HepG2 (cell line): ENCODE results near the gene DLEC1. TPM values are rescaled to one million over a fixed set of nuclear protein-coding genes. Genes with fewer than 3 reads are reported as not detected.

ENCODE experiments used
- AHR ChIP-seq: IDR thresholded peaks from 2 replicates; pipeline ENCODE4 v1.6.1; 2018; ENCODE audit warnings: missing genetic modification reagents, missing compliant biosample characterization
- AKNA ChIP-seq: sonication (generic); formaldehyde crosslinking; IDR thresholded peaks from 2 replicates; pipeline ENCODE4 v1.4.0; 2020; ENCODE audit warnings: missing genetic modification reagents, borderline replicate concordance
- FOXO1 ChIP-seq: sonication (generic); formaldehyde crosslinking; IDR thresholded peaks from 2 replicates; pipeline ENCODE4 v1.4.0; 2020; ENCODE audit warnings: missing genetic modification reagents
- HDAC2 ChIP-seq: sonication (generic); formaldehyde crosslinking; IDR thresholded peaks from 2 replicates; pipeline ENCODE4 v1.4.0; 2020; ENCODE audit warnings: missing genetic modification reagents
- HINFP ChIP-seq: sonication (generic); formaldehyde crosslinking; IDR thresholded peaks from 2 replicates; pipeline ENCODE4 v1.4.0; 2020; ENCODE audit warnings: low read depth, mild to moderate bottlenecking, missing genetic modification reagents
- IRF1 ChIP-seq: sonication (generic); formaldehyde crosslinking; IDR thresholded peaks from 2 replicates; pipeline ENCODE4 v1.4.0; 2020; ENCODE audit warnings: low read depth, mild to moderate bottlenecking, missing genetic modification reagents
- MAF1 ChIP-seq: sonication (generic); formaldehyde crosslinking; IDR thresholded peaks from 2 replicates; pipeline ENCODE4 v1.5.0; 2020; ENCODE audit warnings: missing genetic modification reagents, borderline replicate concordance
- PAX8 ChIP-seq: sonication (generic); formaldehyde crosslinking; IDR thresholded peaks from 2 replicates; pipeline ENCODE4 v1.8.0; 2022; ENCODE audit warnings: mild to moderate bottlenecking, missing genetic modification reagents, borderline replicate concordance
- SRY ChIP-seq: sonication (generic); formaldehyde crosslinking; IDR thresholded peaks from 2 replicates; pipeline ENCODE4 v1.8.0; 2022; ENCODE audit warnings: mild to moderate bottlenecking, missing genetic modification reagents
- ZKSCAN5 ChIP-seq: sonication (generic); formaldehyde crosslinking; IDR thresholded peaks from 2 replicates; pipeline ENCODE4 v1.5.1; 2020; ENCODE audit warnings: mild to moderate bottlenecking, missing genetic modification reagents
- ZNF160 ChIP-seq: sonication (generic); formaldehyde crosslinking; IDR thresholded peaks from 2 replicates; pipeline ENCODE4 v1.8.0; 2022; ENCODE audit warnings: mild to moderate bottlenecking, inconsistent platforms, missing genetic modification reagents
- ZNF275 ChIP-seq: sonication (generic); formaldehyde crosslinking; IDR thresholded peaks from 2 replicates; pipeline ENCODE4 v1.8.0; 2022; ENCODE audit warnings: missing genetic modification reagents, mild to moderate bottlenecking, inconsistent platforms, borderline replicate concordance
- ZNF30 ChIP-seq: sonication (generic); formaldehyde crosslinking; IDR thresholded peaks from 2 replicates; pipeline ENCODE4 v1.5.0; 2020; ENCODE audit warnings: mild to moderate bottlenecking, missing genetic modification reagents
- ZNF362 ChIP-seq: sonication (generic); formaldehyde crosslinking; IDR thresholded peaks from 2 replicates; pipeline ENCODE4 v1.4.0; 2020; ENCODE audit warnings: missing genetic modification reagents, mild to moderate bottlenecking, borderline replicate concordance
- ZNF589 ChIP-seq: sonication (generic); formaldehyde crosslinking; conservative IDR thresholded peaks from 2 replicates; pipeline ENCODE4 v1.8.0; 2022; ENCODE audit warnings: mild to moderate bottlenecking, moderate library complexity, missing genetic modification reagents
- ZNF605 ChIP-seq: sonication (generic); formaldehyde crosslinking; IDR thresholded peaks from 2 replicates; pipeline ENCODE4 v1.8.0; 2022; ENCODE audit warnings: mild to moderate bottlenecking, missing genetic modification reagents
- ZNF660 ChIP-seq: sonication (generic); formaldehyde crosslinking; IDR thresholded peaks from 2 replicates; pipeline ENCODE4 v1.5.1; 2020; ENCODE audit warnings: mild to moderate bottlenecking, low read depth, missing genetic modification reagents, borderline replicate concordance
- ZSCAN22 ChIP-seq: sonication (generic); formaldehyde crosslinking; IDR thresholded peaks from 2 replicates; pipeline ENCODE4 v1.4.0; 2020; ENCODE audit warnings: mild to moderate bottlenecking, missing genetic modification reagents
- polyA plus RNA-seq, 8 experiments: library from polyadenylated mRNA; depleted of rRNA in 3 of 8; stranded (reverse) in 7 of 8; unstranded in 1 of 8; fragments of >200 nt; fragmentation: Illumina TruSeq in 4 of 8; extraction: Trizol in 4 of 8; gene quantifications; 2 replicates each; pipeline versions ENCODE4 v1.2.1 to v1.2.3, GENCODE V29; 2011 to 2016; ENCODE audit warnings: low read depth in 4 of 8, missing spikeins in 1 of 8, mixed read lengths in 1 of 8; ENCODE audit not compliant: insufficient read depth in 1 of 8
- total RNA-seq, 5 experiments: library from RNA; depleted of rRNA; stranded (reverse); fragments of >200 nt; fragmentation: Illumina TruSeq; extraction: Trizol; gene quantifications; 2 replicates each; pipeline ENCODE4 v1.2.3, GENCODE V29; 2016; ENCODE audit warnings: low read depth in 1 of 5

DLEC1 gene
- total and polyA plus RNA-seq, 2 of the 13 experiments (the other 11 are each of a cell fraction or from before 2014, with no cell fraction given), result 0.09 TPM; not detected in 1

GRCh38 chr3:38117748-38118420, 78.9 kb downstream of the DLEC1 start (continued):
- TF ChIP-seq HINFP (no peak), ZNF30 (CRISPR knock-in tag) (no peak), IRF1 (CRISPR knock-in tag) (no peak), AHR (CRISPR knock-in tag) (peak; percentile 42; the same call in 1 of the 2 replicates), ZNF275 (CRISPR knock-in tag) (no peak), ZSCAN22 (no peak), AKNA (no peak), PAX8 (CRISPR knock-in tag) (no peak), MAF1 (no peak), ZNF589 (CRISPR knock-in tag) (no peak), ZNF160 (peak; percentile 65; the same call in 1 of the 2 replicates), SRY (CRISPR knock-in tag) (peak; percentile 38; the same call in 1 of the 2 replicates), ZNF660 (CRISPR knock-in tag) (no peak), FOXO1 (CRISPR knock-in tag) (no peak), HDAC2 (CRISPR knock-in tag) (peak; percentile 39), ZNF362 (no peak; the same call in 1 of the 2 replicates), ZNF605 (CRISPR knock-in tag) (no peak), ZKSCAN5 (CRISPR knock-in tag) (no peak)
